K562 (cell line): Measurements from ENCODE around the gene ARF5. TPM values are rescaled to one million over a fixed set of nuclear protein-coding genes. Genes with fewer than 3 reads are reported as not detected.
A peak's percentile ranks its signal among the peaks of the same experiment; 100 is the strongest.

Source experiments
- ATAC-seq: fragments of 200-7000 bp; cut with Tn5 transposase; 3 replicates; pipeline ENCODE4 v1.9.1; 2020; ENCODE audit warnings: moderate library complexity
- BruUV-seq: library from RNA; stranded (reverse); fragments of 400-500 nt; replicated peaks from 2 replicates; lab custom pipeline; 2021; lab: Mats Ljungman, UMichigan
- CTCF ChIA-PET: fragments of 300-600 bp; formaldehyde crosslinking; extraction: SDS; loops from one replicate; lab custom pipeline; 2021; ENCODE audit warnings: low intra/inter-chr PET ratio; lab: Yijun Ruan, JAX
- POLR2A ChIA-PET: fragments of 300-600, 350-650 bp; sonication (Branson Sonifier 250); formaldehyde crosslinking; extraction: SDS; loops from one replicate; lab custom pipeline; 2021; ENCODE audit warnings: antibody characterized with exemption, inconsistent platforms; lab: Yijun Ruan, JAX
- DNase-seq, 4 experiments: peaks; one replicate each; pipeline versions ENCODE4 v3.0.0 to v3.0.0-alpha.2; 2011 to 2018; ENCODE audit warnings: low spot score in 3 of 4, mixed read lengths in 3 of 4; ENCODE audit errors: extremely low read depth in 1 of 4
- FAIRE-seq: peaks from 2 replicates; lab custom pipeline; 2011; peaks lifted over from hg19 to GRCh38; lab: Jason Lieb, UNC
- H2AFZ ChIP-seq: 2 replicates; pipeline ENCODE4 v1.6.0; 2011; ENCODE audit warnings: low read depth, low read length, control low read depth, inconsistent platforms
- H3K27ac ChIP-seq: fragments of 200-600 bp; 3 replicates; pipeline ENCODE4 v1.8.0; 2011; ENCODE audit warnings: low read depth, mild to moderate bottlenecking, control low read depth, inconsistent platforms, low read length, moderate library complexity, mixed read lengths; ENCODE audit errors: extremely low read depth
- H3K27me3 ChIP-seq, 2 experiments: fragments of 300-600 bp in 1 of 2; 2 replicates in 1 of 2; 3 replicates in 1 of 2; pipeline versions ENCODE4 v1.6.0 to v1.8.0; 2011; ENCODE audit warnings: inconsistent platforms in 2 of 2, low read length in 2 of 2, mild to moderate bottlenecking in 1 of 2, mixed read lengths in 1 of 2, moderate library complexity in 1 of 2; ENCODE audit not compliant: control insufficient read depth in 2 of 2, insufficient read depth in 2 of 2
- H3K36me3 ChIP-seq: fragments of 300-600 bp; 3 replicates; pipeline ENCODE4 v1.8.0; 2011; ENCODE audit warnings: mild to moderate bottlenecking, low read length, inconsistent platforms; ENCODE audit not compliant: control insufficient read depth, insufficient read depth
- H3K4me1 ChIP-seq, 2 experiments: fragments of 200-600 bp in 1 of 2; replicated peaks in 1 of 2; 2 replicates in 1 of 2; 3 replicates in 1 of 2; pipeline versions ENCODE4 v1.5.1 to v1.8.0; 2011; ENCODE audit warnings: inconsistent platforms in 2 of 2, low read length in 2 of 2, mild to moderate bottlenecking in 1 of 2, mixed read lengths in 1 of 2, moderate library complexity in 1 of 2; ENCODE audit not compliant: control insufficient read depth in 2 of 2, insufficient read depth in 2 of 2
- H3K4me2 ChIP-seq: 2 replicates; pipeline ENCODE4 v1.6.1; 2011; ENCODE audit warnings: low read length, control low read depth, inconsistent platforms, mixed read lengths; ENCODE audit not compliant: insufficient read depth
- H3K4me3 ChIP-seq: fragments of 200-600 bp; sonication (generic), shearing (Covaris generic); 2 replicates; pipeline ENCODE4 v1.5.1; 2016; ENCODE audit warnings: control low read depth, inconsistent platforms
- H3K79me2 ChIP-seq: fragments of 200-600 bp; 3 replicates; pipeline ENCODE4 v1.8.0; 2011; ENCODE audit warnings: low read length, inconsistent platforms; ENCODE audit not compliant: control insufficient read depth, insufficient read depth
- H3K9ac ChIP-seq, 2 experiments: 2 replicates each; pipeline versions ENCODE4 v1.6.0 to v1.6.1; 2011; ENCODE audit warnings: low read depth in 2 of 2, low read length in 2 of 2, control low read depth in 1 of 2, inconsistent platforms in 1 of 2, mild to moderate bottlenecking in 1 of 2, mixed read lengths in 1 of 2; ENCODE audit not compliant: insufficient read depth in 1 of 2
- H3K9me1 ChIP-seq: one replicate; pipeline ENCODE4 v1.6.0; 2011; ENCODE audit warnings: inconsistent platforms, mild to moderate bottlenecking, low read length, moderate library complexity; ENCODE audit not compliant: control insufficient read depth, insufficient read depth
- H3K9me3 ChIP-seq: replicated peaks from 2 replicates; pipeline ENCODE4 v1.5.1; 2011; ENCODE audit warnings: low read depth, low read length, inconsistent platforms; ENCODE audit not compliant: control insufficient read depth, insufficient read depth
- H4K20me1 ChIP-seq: replicated peaks from 2 replicates; pipeline ENCODE4 v1.6.1; 2011; ENCODE audit warnings: low read length, inconsistent platforms, mixed read lengths; ENCODE audit not compliant: control insufficient read depth, insufficient read depth
- CBX3 ChIP-seq, 2 experiments: IDR thresholded peaks; 1 replicate in 1 of 2; 2 replicates in 1 of 2; pipeline ENCODE4 v1.6.1; 2012; ENCODE audit warnings: inconsistent platforms in 2 of 2, low read length in 2 of 2, borderline replicate concordance in 1 of 2, control low read depth in 1 of 2
- CBX5 ChIP-seq: IDR thresholded peaks from 2 replicates; pipeline ENCODE4 v1.6.1; 2014; ENCODE audit warnings: low read depth, borderline replicate concordance
- FOXJ2 ChIP-seq: fragments of 200-800 bp; sonication (Bioruptor generic); IDR thresholded peaks from 2 replicates; pipeline ENCODE4 v1.6.1; 2016; ENCODE audit warnings: missing genetic modification characterization, missing compliant biosample characterization
- GMEB1 ChIP-seq: fragments of 250-450 bp; sonication (Bioruptor Pico); IDR thresholded peaks from 2 replicates; pipeline ENCODE4 v1.4.0; 2020; ENCODE audit warnings: mild to moderate bottlenecking
- HSF4 ChIP-seq: fragments of 250-450 bp; sonication (Bioruptor Pico); IDR thresholded peaks from 2 replicates; pipeline ENCODE4 v2.1.2; 2022; ENCODE audit warnings: mild to moderate bottlenecking, moderate library complexity, borderline replicate concordance
- RBM17 ChIP-seq: fragments of 200-400 bp; formaldehyde crosslinking; IDR thresholded peaks from 2 replicates; pipeline ENCODE4 v1.6.1; 2017; ENCODE audit warnings: low read depth, mild to moderate bottlenecking, low read length, borderline replicate concordance
- U2AF2 ChIP-seq: fragments of 200-400 bp; formaldehyde crosslinking; optimal IDR thresholded peaks from 2 replicates; pipeline ENCODE3; 2017; ENCODE audit warnings: low read depth, mild to moderate bottlenecking, low read length
- ZFP36 ChIP-seq: fragments of 150-350 bp; IDR thresholded peaks from 2 replicates; pipeline ENCODE4 v1.6.1; 2018; ENCODE audit warnings: low read length, low read depth; ENCODE audit not compliant: partially characterized antibody
- WGBS: fragments of 100-300 bp; shearing (Covaris generic); methylation state at CpG from one replicate; pipeline ENCODE4 v1.1.6; 2016; ENCODE audit warnings: low coverage, mixed read lengths; ENCODE audit not compliant: insufficient coverage; ENCODE audit errors: missing lambda C conversion rate; 5-methylcytosine and 5-hydroxymethylcytosine counted together
- in situ Hi-C: fragments of 300-500 bp; cut with MboI; formaldehyde crosslinking; loops from 4 replicates; pipeline ENCODE4 v1.15.0; 2018; ENCODE audit warnings: inconsistent platforms, mixed read lengths
- intact Hi-C: fragments of 100-400 bp; cut with micrococcal nuclease; formaldehyde crosslinking; loops from 2 replicates; pipeline ENCODE4 v1.14.2; 2022
- polyA plus RNA-seq, 8 experiments: library from polyadenylated mRNA; depleted of rRNA in 4 of 8; stranded (reverse) in 5 of 8; unstranded in 3 of 8; fragments of >200 nt; fragmentation: Nextera tagmentation in 2 of 8; fragmentation: Illumina TruSeq in 1 of 8; extraction: Ambion mirVana in 2 of 8; extraction: Trizol in 1 of 8; gene quantifications; 2 replicates each; pipeline versions ENCODE4 v1.2.1 to v1.2.3, GENCODE V29; 2011 to 2014; ENCODE audit warnings: inconsistent platforms in 1 of 8, missing spikeins in 1 of 8
- total RNA-seq, 7 experiments: library from RNA; depleted of rRNA in 6 of 7; stranded (reverse); fragments of >200 nt in 6 of 7; fragmentation: Illumina TruSeq in 2 of 7; extraction: Trizol in 2 of 7; gene quantifications; 2 replicates each; pipeline versions ENCODE4 v1.2.1 to v1.2.3, GENCODE V29; 2011 to 2021; ENCODE audit warnings: low replicate concordance in 1 of 7

The ARF5 gene
- total and polyA plus RNA-seq, 9 of the 15 experiments (the other 6 are each of a cell fraction or from before 2014, with no cell fraction given) = 8.1 to 290 (median 125) TPM

- TF ChIP-seq FOXJ2 (tag) (no peak), ZFP36 (peak; percentile 77), CBX5 (0 out of 2 replicates have a peak, but pooled peaks have one; percentile 58), HSF4 (CRISPR knock-in tag) (no peak), U2AF2 (no peak), GMEB1 (CRISPR knock-in tag) (no peak), RBM17 (no peak), CBX3 (IDR thresholded peaks at IDR 0.05; ENCODE audit: borderline replicate concordance in 1 of 2, low read length in 2 of 2) (peak in 1 of 2 experiments; percentile 57; a peak in 1 of 3 replicates)
- no peaks in the 10 kb centered on the region for H3K79me2 ChIP-seq
- H3K36me3 ChIP-seq = no peaks in the 10 kb centered on the region
- BruUV-seq = no TSS peak
- no peaks in the 10 kb centered on the region for H3K4me1 ChIP-seq
- ATAC-seq (no peak), FAIRE-seq (no peak), DNase-seq (no peak)
- H3K9me1 ChIP-seq = no peaks in the 10 kb centered on the region
- no peaks in the 10 kb centered on the region; a peak in 1 of 5 replicates for H3K27me3 ChIP-seq
- no peaks in the 10 kb centered on the region for H3K9me3 ChIP-seq
- no peak overlapping the region for H3K9ac ChIP-seq
- no peak overlapping the region for H2AFZ ChIP-seq
- no peaks in the 10 kb centered on the region for H4K20me1 ChIP-seq
- intact Hi-C loops = no loop called here
- ChIA-PET POLR2A (no interaction called here), CTCF (no interaction called here)
- in situ Hi-C loops = no loop called here
- no peak overlapping the region for H3K4me2 ChIP-seq
- no peak overlapping the region for H3K4me3 ChIP-seq
- WGBS = 6% methylated on average over 1 of the region's 1 CpG
- H3K27ac ChIP-seq = no peak overlapping the region
Measured at GRCh38 chr7:127546313-127546712, 41.9 kb upstream of the ARF5 start.
